GM23248 (cell line): ENCODE measurements around the gene GPD2.

Experiments
- EZH2 ChIP-seq: fragments of 200-600 bp; sonication (generic); IDR thresholded peaks from 2 replicates; pipeline ENCODE4 v1.6.1; 2018; ENCODE audit warnings: antibody characterized with exemption, mild to moderate bottlenecking; ENCODE audit not compliant: insufficient read depth, poor library complexity, severe bottlenecking
- EZH2phosphoT487 ChIP-seq: fragments of 200-600 bp; sonication (generic); IDR thresholded peaks from 2 replicates; pipeline ENCODE4 v1.6.1; 2018; ENCODE audit warnings: antibody characterized with exemption, moderate library complexity, mild to moderate bottlenecking, low read depth; ENCODE audit not compliant: insufficient read depth

GRCh38 chr2:156397229-156397628 lies 39.0 kb upstream of the GPD2 start:
- TF ChIP-seq EZH2 (no peak), EZH2phosphoT487 (no peak)
